Mesendoderm (in vitro differentiated cells): ENCODE data around the gene ZNF425.

Experiments used
- DNase-seq: peaks from one replicate; pipeline ENCODE4 v3.0.0; 2013
- H2AK5ac ChIP-seq: 2 replicates; pipeline ENCODE4 v1.6.1; 2013; ENCODE audit warnings: low read length, inconsistent platforms
- H2BK120ac ChIP-seq: 2 replicates; pipeline ENCODE4 v1.6.1; 2013; ENCODE audit warnings: low read depth, mild to moderate bottlenecking, low read length, moderate library complexity, mixed read lengths
- H2BK15ac ChIP-seq: replicated peaks from 2 replicates; pipeline ENCODE4 v1.6.1; 2013; ENCODE audit warnings: low read depth, mild to moderate bottlenecking, moderate library complexity
- H2BK5ac ChIP-seq: 2 replicates; pipeline ENCODE4 v1.6.1; 2013; ENCODE audit warnings: low read length, inconsistent platforms
- H3K18ac ChIP-seq: 2 replicates; pipeline ENCODE4 v1.6.1; 2013; ENCODE audit warnings: mild to moderate bottlenecking, low read length, mixed read lengths
- H3K23ac ChIP-seq: one replicate; pipeline ENCODE4 v1.6.1; 2013; ENCODE audit warnings: low read length
- H3K27ac ChIP-seq: 2 replicates; pipeline ENCODE4 v1.5.1; 2013; ENCODE audit warnings: low read depth, mild to moderate bottlenecking, inconsistent platforms, low read length, moderate library complexity
- H3K27me3 ChIP-seq: 2 replicates; pipeline ENCODE4 v1.6.1; 2013; ENCODE audit warnings: low read length, control low read depth, mild to moderate bottlenecking, inconsistent platforms; ENCODE audit not compliant: insufficient read depth, poor library complexity
- H3K36me3 ChIP-seq: 2 replicates; pipeline ENCODE4 v1.6.1; 2013; ENCODE audit warnings: low read length, inconsistent platforms; ENCODE audit not compliant: control insufficient read depth, insufficient read depth
- H3K4ac ChIP-seq: one replicate; pipeline ENCODE4 v1.6.1; 2013; ENCODE audit warnings: low read depth, mild to moderate bottlenecking, low read length, moderate library complexity
- H3K4me1 ChIP-seq: 2 replicates; pipeline ENCODE4 v1.6.1; 2013; ENCODE audit warnings: low read depth, low read length, inconsistent platforms; ENCODE audit not compliant: control insufficient read depth
- H3K4me2 ChIP-seq: 2 replicates; pipeline ENCODE4 v1.6.1; 2013; ENCODE audit warnings: low read length
- H3K4me3 ChIP-seq: 2 replicates; pipeline ENCODE4 v1.5.1; 2013; ENCODE audit warnings: mild to moderate bottlenecking, low read length
- H3K56ac ChIP-seq: one replicate; pipeline ENCODE4 v1.6.1; 2013; ENCODE audit warnings: low read length
- H3K79me1 ChIP-seq: 2 replicates; pipeline ENCODE4 v1.6.1; 2013; ENCODE audit warnings: low read length, inconsistent platforms
- H3K79me2 ChIP-seq: 2 replicates; pipeline ENCODE4 v1.6.1; 2013; ENCODE audit warnings: mild to moderate bottlenecking, low read length; ENCODE audit not compliant: control insufficient read depth, insufficient read depth
- H3K9ac ChIP-seq: 2 replicates; pipeline ENCODE4 v1.6.1; 2013; ENCODE audit warnings: low read length, inconsistent platforms
- H4K5ac ChIP-seq: one replicate; pipeline ENCODE4 v1.6.1; 2013; ENCODE audit warnings: low read length
- H4K8ac ChIP-seq: one replicate; pipeline ENCODE4 v1.6.1; 2013; ENCODE audit warnings: low read depth, mild to moderate bottlenecking, control low read depth, low read length, moderate library complexity
- WGBS: extraction: QIAGEN DNeasy Blood & Tissue Kit; methylation state at CpG from one replicate; pipeline ENCODE4 v1.1.7; 2013; ENCODE audit warnings: low lambda C conversion rate, missing lambda C conversion rate; ENCODE audit not compliant: insufficient coverage; ENCODE audit errors: extremely low coverage; 5-methylcytosine and 5-hydroxymethylcytosine counted together

The ZNF425 gene

DNA sequence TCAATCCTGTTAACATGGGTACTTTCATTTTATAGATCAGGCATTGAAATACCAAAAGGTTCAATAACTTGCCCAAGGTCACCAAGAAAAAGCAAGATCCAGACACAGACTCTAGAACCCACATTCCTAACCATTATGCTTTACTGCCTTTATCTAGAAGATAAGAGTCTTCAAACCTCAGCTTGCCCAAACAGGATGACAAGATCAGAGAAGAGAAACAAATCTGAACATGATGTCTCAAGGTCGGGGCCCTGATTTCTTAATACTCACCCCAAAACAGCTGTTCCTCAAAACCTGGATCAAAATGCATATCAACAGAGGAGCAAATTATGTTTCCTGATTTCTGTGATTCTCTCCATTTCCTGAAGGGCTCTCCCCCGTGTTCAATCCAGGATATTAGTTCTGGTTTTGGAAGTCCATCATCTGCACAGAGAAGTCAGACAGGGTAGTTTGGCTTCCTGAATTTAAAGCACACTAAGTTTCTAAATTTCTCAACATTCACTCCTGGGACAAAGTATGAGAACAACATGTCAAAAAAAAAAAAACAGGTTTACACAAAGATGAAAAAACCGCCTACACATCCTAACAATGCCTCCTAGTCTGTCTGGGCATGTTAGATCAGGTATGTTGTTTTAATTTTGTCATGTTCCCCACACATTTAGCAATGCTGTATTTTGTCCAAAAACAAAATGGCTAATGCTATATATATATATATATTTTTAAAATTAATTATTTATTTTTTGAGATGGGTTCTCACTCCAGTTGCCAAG, 51.8 kb downstream of the ZNF425 start:
- H3K18ac ChIP-seq: no peak overlapping the region
- H3K4me3 ChIP-seq: no peak overlapping the region
- H3K27ac ChIP-seq: no peak overlapping the region
- H3K79me1 ChIP-seq: peaks cover 3% of the 10 kb centered on the region
- H3K4ac ChIP-seq: no peak overlapping the region
- H3K9ac ChIP-seq: no peak overlapping the region
- H4K8ac ChIP-seq: no peak overlapping the region
- no peak overlapping the region for H2AK5ac ChIP-seq
- no peak overlapping the region for H2BK15ac ChIP-seq
- no peak overlapping the region for H3K56ac ChIP-seq
- no peak overlapping the region for H2BK5ac ChIP-seq
- no peaks in the 10 kb centered on the region for H3K4me1 ChIP-seq
- no peak overlapping the region for H3K23ac ChIP-seq
- H2BK120ac ChIP-seq: no peak overlapping the region
- H3K27me3 ChIP-seq: no peaks in the 10 kb centered on the region
- DNase-seq: no peak
- no peak overlapping the region for H4K5ac ChIP-seq
- WGBS: no CpG with 5 or more reads among the region's 3 CpGs
- peaks cover 5% of the 10 kb centered on the region for H3K36me3 ChIP-seq
- no peak overlapping the region for H3K4me2 ChIP-seq
- no peaks in the 10 kb centered on the region for H3K79me2 ChIP-seq

DNA sequence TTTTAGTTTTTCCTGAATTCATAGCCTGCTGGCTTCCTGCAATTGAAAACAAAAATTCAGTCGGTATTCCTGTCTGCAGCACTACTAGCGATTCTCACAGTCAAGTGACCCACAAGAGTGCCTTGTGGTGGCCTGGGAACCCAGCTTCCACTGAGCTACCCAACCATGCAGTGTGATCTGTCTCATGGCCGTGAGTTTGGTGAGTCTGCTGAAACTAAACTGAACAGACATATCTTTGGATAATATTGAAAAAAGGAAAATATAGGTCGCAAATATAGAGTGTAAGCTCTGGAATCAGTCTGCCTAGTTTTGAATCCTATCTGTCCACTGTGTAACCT, 53.7 kb downstream of the ZNF425 start:
- H3K27me3 ChIP-seq: no peaks in the 10 kb centered on the region
- peaks cover 5% of the 10 kb centered on the region for H3K36me3 ChIP-seq
- H2AK5ac ChIP-seq: no peak overlapping the region
- H4K5ac ChIP-seq: no peak overlapping the region
- no peaks in the 10 kb centered on the region for H3K4me1 ChIP-seq
- no peak overlapping the region for H3K56ac ChIP-seq
- H3K23ac ChIP-seq: no peak overlapping the region
- H3K4ac ChIP-seq: no peak overlapping the region
- H3K18ac ChIP-seq: no peak overlapping the region
- H3K4me3 ChIP-seq: no peak overlapping the region
- no peak overlapping the region for H3K4me2 ChIP-seq
- no peak overlapping the region for H3K9ac ChIP-seq
- no CpG with 5 or more reads among the region's 4 CpGs for whole genome bisulfite sequencing
- H3K79me2 ChIP-seq: no peaks in the 10 kb centered on the region
- H3K79me1 ChIP-seq: peaks cover 3% of the 10 kb centered on the region
- H2BK120ac ChIP-seq: no peak overlapping the region
- H2BK5ac ChIP-seq: no peak overlapping the region
- no peak overlapping the region for H2BK15ac ChIP-seq
- H4K8ac ChIP-seq: no peak overlapping the region
- DNase-seq: no peak
- H3K27ac ChIP-seq: no peak overlapping the region

DNA sequence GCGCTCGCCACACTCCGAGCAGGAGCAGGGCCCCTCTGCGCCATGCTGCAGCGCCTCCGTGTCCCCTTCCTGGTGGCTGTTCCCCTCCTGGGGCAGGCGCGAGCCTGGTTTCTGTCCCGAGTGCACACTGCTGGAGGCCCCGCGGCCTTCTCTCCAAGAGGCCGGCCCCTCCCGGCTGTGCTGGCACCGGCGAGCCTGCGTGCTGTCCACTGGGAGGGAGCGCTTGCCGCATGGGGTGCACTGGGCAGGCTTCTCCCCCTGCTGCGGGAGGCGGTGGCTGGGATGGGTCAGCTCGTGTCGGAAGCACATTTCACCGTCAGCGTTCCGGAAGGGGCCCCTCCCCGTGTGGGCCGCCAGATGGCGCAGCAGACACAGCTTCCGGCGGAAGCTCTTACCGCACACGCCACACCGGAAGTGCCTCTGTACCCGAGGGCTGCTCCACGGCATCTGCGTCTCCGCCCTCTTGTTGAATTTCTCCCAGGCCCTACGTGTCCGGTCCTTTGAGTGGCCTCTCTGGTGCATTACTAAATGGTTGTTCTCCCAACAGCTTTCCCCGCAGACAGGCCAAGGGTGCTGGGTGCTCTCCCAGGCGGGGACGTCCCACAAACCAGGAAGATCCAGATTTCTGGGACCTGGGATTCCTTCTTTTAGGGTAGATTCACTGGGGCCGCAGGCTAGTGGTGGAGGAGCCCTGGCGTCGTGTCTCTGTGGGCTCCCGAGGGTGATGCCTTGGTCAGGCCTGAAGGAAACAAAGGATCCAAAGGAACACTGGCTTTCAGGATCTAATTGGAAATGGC, 54.3 kb downstream of the ZNF425 start:
- Histone ChIP-seq H4K5ac (no peak overlapping the region), H2BK5ac (no peak overlapping the region), H3K4me2 (no peak overlapping the region), H3K56ac (peak overlapping the region; percentile 63), H3K4me3 (no peak overlapping the region), H3K23ac (no peak overlapping the region), H3K4ac (no peak overlapping the region), H3K79me2 (no peaks in the 10 kb centered on the region), H3K9ac (no peak overlapping the region), H3K27me3 (no peaks in the 10 kb centered on the region), H3K27ac (no peak overlapping the region), H2BK15ac (no peak overlapping the region), H3K18ac (no peak overlapping the region), H2AK5ac (no peak overlapping the region), H4K8ac (peak overlapping the region; percentile 82), H3K4me1 (no peaks in the 10 kb centered on the region), H3K36me3 (peaks cover 5% of the 10 kb centered on the region), H3K79me1 (peaks cover 3% of the 10 kb centered on the region), H2BK120ac (no peak overlapping the region)
- no CpG with 5 or more reads among the region's 46 CpGs for WGBS
- peak; percentile 91 for DNase-seq

DNA sequence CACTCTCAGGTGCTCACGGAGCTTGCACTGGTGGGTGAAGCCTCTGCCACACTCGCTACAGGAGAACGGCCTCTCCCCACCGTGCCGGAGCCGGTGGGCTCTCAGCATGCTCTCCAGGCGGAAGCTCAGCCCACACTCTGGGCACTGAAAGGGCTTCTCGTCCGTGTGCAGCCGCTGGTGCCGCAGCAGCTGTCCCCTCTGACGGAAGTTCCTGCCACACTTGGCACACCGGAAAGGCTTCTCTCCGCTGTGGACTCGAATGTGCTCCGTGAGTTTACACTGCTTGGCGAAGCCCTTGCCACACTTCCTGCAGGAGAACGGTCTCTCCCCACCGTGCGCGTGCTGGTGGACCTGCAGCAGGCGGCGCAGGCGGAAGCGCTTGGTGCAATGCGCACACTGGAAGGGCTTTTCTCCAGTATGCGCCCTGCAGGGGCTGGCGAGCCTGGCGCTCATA, 54.9 kb downstream of the ZNF425 start:
- no peak overlapping the region for H3K4ac ChIP-seq
- no peaks in the 10 kb centered on the region for H3K27me3 ChIP-seq
- no peak overlapping the region for H2BK15ac ChIP-seq
- WGBS: no CpG with 5 or more reads among the region's 29 CpGs
- peaks cover 4% of the 10 kb centered on the region for H3K36me3 ChIP-seq
- H2BK120ac ChIP-seq: no peak overlapping the region
- no peak overlapping the region for H3K9ac ChIP-seq
- no peaks in the 10 kb centered on the region for H3K4me1 ChIP-seq
- no peak for DNase-seq
- peaks cover 3% of the 10 kb centered on the region for H3K79me1 ChIP-seq
- no peak overlapping the region for H2AK5ac ChIP-seq
- no peaks in the 10 kb centered on the region for H3K79me2 ChIP-seq
- no peak overlapping the region for H3K23ac ChIP-seq
- H4K8ac ChIP-seq: no peak overlapping the region
- no peak overlapping the region for H3K56ac ChIP-seq
- H2BK5ac ChIP-seq: no peak overlapping the region
- H3K4me2 ChIP-seq: no peak overlapping the region
- no peak overlapping the region for H3K18ac ChIP-seq
- no peak overlapping the region for H3K4me3 ChIP-seq
- no peak overlapping the region for H4K5ac ChIP-seq
- H3K27ac ChIP-seq: no peak overlapping the region

DNA sequence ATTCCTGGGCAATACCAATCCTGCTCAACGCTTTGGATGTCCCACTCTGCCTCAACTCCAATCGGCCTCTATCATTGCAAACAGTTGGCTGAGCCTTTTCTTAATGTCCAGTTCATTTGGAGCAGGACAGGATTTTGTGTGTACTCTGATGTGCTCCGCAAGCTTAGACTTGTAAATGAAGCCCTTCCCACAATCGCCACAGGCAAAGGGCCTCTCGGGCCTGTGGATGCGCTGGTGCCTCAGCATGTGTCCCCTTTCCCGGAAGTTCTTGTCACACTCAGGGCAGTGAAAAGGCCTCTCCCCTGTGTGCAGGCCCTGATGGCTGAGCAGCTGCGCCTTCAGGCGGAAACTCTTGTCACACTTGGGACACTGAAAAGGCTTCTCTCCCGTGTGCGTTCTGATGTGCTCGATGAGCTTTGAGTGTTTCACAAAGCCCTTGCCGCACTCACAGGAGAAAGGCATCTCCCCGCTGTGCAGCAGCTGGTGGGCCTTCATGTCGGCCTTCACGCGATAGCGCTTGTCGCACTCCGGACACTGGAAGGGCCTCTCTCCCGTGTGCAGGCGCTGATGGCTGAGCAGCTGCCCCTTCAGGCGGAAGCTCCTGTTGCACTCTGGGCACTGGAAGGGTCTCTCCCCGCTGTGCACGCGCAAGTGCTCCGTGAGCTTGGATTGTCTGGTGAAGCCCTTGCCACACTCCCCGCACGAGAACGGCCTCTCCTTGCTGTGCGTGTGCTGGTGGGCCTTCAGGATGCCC, 55.6 kb downstream of the ZNF425 start:
- no peak overlapping the region for H3K4ac ChIP-seq
- no peaks in the 10 kb centered on the region for H3K4me1 ChIP-seq
- H3K79me2 ChIP-seq: no peaks in the 10 kb centered on the region
- H3K9ac ChIP-seq: no peak overlapping the region
- H3K36me3 ChIP-seq: peaks cover 4% of the 10 kb centered on the region
- WGBS: no CpG with 5 or more reads among the region's 31 CpGs
- H3K27me3 ChIP-seq: no peaks in the 10 kb centered on the region
- DNase-seq: no peak
- no peak overlapping the region for H3K27ac ChIP-seq
- no peak overlapping the region for H2BK120ac ChIP-seq
- H3K79me1 ChIP-seq: peaks cover 3% of the 10 kb centered on the region
- no peak overlapping the region for H4K8ac ChIP-seq
- no peak overlapping the region for H4K5ac ChIP-seq
- no peak overlapping the region for H3K56ac ChIP-seq
- no peak overlapping the region for H2BK5ac ChIP-seq
- no peak overlapping the region for H3K4me2 ChIP-seq
- no peak overlapping the region for H3K23ac ChIP-seq
- no peak overlapping the region for H3K18ac ChIP-seq
- H2AK5ac ChIP-seq: no peak overlapping the region
- H2BK15ac ChIP-seq: no peak overlapping the region
- H3K4me3 ChIP-seq: no peak overlapping the region
